Limb (tissue), 2 donors: Measurements from ENCODE around the gene TYW1.
"Not testable (repeated sequence)": the region's sequence is repeated elsewhere in the genome, so short reads cannot be mapped to it uniquely, and the experiment has no call there.

Experiments
- DNase-seq, 2 donors: peaks; one replicate each; pipeline ENCODE4 v3.0.0-alpha.2; 2016; ENCODE audit errors: extremely low spot score in 2 of 2

The TYW1 gene, protein sequence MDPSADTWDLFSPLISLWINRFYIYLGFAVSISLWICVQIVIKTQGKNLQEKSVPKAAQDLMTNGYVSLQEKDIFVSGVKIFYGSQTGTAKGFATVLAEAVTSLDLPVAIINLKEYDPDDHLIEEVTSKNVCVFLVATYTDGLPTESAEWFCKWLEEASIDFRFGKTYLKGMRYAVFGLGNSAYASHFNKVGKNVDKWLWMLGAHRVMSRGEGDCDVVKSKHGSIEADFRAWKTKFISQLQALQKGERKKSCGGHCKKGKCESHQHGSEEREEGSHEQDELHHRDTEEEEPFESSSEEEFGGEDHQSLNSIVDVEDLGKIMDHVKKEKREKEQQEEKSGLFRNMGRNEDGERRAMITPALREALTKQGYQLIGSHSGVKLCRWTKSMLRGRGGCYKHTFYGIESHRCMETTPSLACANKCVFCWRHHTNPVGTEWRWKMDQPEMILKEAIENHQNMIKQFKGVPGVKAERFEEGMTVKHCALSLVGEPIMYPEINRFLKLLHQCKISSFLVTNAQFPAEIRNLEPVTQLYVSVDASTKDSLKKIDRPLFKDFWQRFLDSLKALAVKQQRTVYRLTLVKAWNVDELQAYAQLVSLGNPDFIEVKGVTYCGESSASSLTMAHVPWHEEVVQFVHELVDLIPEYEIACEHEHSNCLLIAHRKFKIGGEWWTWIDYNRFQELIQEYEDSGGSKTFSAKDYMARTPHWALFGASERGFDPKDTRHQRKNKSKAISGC

DNA sequence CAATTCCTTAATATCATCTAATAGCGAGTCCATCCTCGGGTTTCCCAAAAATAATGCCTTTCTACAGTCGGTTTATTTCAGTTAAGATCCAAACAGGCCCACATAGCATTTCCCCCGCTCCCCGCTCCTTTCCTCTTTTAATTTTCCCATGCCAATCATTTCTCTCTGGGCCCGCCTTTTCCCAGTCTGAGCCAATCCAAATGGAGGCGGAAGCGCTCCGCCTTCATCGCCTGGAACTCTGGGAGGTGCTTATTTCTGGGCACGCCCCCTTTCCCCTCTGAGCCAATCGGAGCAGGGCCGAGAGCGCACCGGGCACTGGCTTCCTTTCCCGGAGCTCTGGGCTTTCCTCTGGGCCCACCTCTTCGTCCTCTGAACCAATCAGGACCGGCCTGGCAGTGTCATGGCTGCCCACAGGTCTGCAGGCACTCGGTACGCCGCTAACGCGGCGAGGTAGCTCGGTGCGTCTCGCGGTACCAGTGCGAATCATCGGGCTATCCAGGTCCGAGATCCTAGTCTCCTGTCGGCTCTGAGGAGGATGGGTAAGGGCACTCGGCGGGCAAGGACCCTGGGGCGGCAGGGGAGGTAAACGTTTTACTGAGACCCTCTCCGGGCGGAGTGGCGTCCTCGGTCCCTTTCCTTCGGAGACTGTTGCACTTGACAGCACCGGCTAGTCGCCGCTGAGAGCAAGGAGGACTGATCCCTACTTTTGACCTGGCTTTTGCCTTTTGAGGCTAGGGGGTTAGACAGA is at the start of gene TYW1:
Gene TYW1 (plus strand): TSS at position 390 of the 748 bp plus-strand sequence. CDS start 146 bp downstream, at position 536.
- peak; percentile 98 for DNase-seq

DNA sequence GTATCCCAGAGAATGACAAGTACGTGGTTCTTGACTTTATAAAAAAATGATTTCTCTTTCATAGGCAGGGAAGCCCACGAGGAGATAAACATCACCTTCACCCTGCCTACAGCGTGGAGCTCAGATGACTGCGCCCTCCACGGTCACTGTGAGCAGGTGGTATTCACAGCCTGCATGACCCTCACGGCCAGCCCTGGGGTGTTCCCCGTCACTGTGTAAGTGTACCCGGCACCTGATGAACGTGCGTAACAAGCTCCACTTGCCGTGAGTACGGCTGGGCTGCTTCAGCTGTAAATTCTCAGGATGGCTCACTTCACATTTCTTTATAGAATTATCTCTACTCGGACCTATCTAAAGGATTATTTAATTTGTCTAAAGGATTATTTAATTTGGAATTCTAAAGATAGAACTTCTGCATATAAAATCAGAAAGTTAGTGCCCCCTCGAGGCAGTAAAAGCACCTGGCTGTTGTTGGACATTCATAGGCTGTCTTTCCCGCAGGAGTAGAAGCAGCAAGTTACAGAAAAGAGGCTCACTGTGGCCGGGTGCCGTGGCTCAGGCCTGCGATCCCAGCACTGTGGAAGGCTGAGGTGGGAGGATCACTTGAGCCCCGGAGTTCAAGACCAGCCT is 48.0 kb upstream of the TYW1 start:
- no peak for DNase-seq

DNA sequence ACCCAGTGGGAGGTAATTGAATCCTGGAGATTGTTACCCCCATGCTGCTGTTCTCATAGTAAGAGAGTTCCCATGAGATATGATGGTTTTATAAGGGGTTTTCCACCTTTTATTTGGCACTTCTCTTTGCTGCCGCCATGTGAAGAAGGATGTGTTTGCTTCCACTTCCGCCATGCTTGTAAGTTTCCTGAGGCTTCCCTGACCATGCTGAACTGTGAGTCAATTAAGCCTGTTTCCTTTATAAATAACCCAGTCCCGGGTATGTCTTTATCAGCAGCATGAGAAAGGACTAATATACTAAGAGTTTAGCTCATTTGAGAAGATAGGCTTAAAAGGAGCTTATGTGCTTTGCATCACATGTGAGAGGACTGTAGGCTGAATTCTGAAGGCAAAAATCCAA is 46.3 kb upstream of the TYW1 start:
- no peak for DNase-seq

DNA sequence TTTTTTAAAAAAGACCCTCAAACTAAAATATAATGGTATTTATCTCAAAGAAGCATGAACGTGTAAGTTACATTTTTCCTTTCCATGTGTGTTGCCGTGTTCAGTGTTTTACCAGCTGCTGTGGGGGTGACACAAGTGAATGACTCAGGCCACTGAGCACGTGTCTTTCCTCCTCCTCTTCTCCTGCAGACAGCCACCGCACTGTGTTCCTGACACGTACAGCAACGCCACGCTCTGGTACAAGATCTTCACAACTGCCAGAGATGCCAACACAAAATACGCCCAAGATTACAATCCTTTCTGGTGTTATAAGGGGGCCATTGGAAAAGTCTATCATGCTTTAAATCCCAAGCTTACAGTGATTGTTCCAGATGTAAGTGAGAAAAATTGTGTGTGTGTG is 45.9 kb upstream of the TYW1 start:
- no peak for DNase-seq

DNA sequence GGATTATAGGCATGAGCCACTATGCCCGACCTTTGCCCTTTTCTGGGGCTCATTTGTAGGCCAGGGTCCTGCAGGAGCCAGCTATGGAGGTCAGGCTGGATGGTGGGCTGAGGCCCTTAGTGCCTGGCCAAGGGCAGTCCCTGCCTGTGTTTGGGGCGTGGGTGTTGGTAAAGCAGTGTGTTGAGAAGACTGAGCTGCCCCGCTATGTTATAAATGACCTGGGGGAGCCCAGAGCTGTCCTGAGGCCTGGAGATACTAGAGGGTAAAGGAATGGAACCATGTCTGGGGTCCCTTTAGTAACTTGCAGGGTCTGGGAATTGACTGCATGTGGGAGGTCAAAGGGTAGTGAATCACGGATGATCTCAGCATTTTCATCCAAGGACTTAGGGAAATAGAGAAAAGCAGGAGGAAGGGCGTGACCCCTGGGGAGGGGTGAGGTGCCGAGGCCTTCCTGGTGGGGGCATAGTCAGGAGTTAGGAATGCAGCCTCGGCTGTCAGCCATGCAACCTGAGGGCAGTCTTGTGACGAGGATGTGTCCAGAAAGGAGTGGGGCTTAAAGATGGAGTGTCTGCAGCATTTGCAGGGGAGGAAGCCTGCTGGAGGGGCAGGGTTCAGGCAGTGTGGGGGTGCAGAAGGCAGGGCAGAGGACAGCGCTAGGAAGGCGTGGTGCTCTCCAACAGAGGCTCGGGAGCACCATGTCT is 44.1 kb upstream of the TYW1 start:
- no peak for DNase-seq

DNA sequence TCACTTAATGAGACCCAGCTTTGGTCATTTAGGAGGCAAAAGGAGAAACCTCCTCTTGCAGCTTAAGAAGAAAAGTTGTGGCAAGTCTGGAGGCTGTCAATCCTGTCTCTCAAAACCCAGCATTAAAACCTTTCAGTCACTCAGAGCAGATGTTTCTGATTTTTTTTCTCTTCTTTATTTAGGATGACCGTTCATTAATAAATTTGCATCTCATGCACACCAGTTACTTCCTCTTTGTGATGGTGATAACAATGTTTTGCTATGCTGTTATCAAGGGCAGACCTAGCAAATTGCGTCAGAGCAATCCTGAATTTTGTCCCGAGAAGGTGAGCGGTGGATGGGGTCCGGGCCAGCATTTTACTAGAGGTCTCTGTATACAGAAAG is 43.6 kb upstream of the TYW1 start:
- DNase-seq, result no peak

DNA sequence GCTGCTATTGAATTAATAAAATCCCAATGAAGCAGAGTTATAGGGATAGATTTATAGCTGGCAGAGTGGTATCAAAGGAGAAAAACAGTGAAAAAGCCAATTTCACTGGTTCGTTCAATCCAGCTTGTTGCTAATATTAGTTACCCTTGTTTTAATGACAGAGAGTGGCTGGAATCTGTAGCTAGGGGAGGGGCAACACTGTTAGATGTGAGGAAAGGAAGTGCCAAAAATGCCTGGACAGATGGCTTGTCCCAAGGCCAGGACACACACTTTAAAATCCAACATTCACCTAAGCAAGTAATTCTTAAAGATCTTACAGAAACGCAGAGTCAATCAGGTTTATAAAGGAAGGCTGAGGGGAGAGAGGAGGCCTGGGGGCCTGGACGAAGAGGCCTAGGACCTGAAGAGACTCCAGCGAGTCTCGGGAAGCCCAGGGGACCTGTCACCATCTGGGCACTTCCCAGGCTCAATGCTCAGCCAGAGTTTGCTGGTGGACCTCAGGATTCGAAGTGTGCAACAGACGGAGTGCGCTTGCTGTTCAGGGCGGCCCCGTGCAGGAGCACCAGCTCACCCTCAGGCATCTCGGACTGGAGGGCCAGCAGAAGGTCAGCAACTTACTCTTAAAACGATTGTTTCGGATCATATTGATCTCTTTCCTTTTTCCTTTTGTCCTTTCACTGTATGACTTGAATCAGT is 38.9 kb upstream of the TYW1 start:
- DNase-seq, result no peak

DNA sequence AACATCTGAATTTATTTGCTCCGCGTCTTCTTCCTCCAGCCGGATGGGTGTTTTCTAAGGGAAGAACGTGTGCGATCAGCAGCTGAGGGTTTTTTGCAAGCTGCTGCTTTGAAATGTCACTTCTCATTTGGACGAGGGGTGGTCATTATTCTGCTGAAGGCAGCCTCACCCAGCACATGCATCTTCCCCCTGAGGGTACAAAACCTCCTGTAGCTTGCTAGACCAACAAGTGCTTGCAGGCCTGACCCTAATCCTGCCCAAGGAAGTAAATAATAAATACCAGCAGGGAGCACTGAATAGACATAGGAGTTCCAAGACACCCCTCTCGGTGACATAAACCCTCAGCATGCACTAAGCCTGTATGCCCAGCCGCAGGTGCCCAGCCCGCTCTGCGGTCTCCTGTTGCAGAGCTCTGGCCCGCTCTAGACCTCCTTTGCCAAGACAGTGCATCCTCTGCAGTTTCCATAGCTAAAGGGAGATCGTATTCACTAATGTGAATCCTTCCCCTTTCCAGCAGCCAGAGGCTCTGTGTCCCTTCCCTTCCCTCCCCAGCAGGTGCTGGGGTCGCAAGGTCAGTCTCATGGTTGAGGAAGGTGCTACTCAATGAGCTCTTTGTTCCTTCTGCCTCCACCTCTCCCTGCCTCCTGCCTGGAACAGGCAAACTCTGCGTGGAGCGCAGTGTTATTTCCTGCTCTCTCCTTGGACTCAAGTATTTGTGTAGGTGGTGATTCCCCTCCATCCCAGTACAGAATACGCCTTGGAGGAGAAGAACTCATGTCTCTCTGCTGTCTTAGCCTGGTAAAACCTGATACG is 37.9 kb upstream of the TYW1 start:
- DNase-seq, result no peak

DNA sequence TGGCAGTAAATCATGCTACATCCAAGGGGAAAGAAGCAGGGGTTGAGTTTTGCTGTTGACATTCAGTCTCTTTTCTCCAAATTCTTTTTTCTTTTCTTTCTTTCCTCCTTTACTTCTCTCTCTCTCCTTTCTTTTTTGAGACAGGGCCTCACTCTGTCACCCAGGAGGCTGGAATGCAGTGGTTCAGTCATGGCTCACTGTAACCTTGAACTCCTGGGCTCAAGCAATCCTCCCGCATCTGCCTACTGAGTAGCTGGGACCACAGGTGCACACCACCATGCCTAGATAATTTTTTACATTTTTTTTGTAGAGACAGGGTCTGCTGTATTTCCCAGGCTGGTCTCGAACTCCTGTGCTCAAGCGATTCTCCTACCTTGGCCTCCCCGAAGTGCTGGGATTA is 36.4 kb upstream of the TYW1 start:
- DNase-seq, result no peak

DNA sequence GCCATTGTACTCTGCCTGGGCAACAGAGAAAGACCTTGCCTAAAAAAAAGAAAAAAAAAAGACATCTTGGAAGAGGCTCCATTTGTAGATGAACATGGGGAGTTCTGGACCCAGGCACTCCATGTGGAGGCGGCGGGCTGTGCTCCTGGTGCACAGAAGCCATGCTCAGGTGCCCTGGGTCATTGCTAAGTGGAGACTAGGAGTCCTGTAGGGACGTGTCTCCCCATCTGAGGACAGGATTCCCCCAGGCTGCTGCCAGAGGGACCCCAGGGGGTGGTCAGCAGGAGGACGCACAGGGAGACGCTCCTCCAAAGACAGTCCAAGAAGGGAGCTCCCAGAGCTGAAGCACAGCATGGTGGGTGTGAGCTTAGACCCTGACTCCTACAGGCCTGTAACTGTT is 35.5 kb upstream of the TYW1 start:
- DNase-seq, result no peak

DNA sequence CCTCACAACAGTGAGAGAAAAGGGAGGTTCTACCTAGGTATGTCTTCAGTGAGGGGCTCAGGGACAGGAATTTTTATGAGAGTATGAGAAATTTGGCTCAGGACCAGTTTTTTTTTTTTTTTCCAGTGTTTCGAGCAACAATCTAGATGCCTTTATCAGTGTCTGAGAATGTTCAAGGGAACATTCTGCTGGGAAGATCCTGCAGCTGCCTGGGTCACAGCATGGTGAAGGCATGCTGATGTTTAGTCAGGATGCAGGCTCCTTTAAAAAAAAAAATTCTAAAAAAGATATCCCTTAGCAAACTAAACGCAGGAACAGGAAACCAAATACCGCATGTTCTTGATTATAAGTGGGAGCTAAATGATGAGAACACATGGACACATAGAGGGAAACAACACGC is 32.2 kb upstream of the TYW1 start:
- peak in 1 of 2 donors; percentile 5 for DNase-seq

DNA sequence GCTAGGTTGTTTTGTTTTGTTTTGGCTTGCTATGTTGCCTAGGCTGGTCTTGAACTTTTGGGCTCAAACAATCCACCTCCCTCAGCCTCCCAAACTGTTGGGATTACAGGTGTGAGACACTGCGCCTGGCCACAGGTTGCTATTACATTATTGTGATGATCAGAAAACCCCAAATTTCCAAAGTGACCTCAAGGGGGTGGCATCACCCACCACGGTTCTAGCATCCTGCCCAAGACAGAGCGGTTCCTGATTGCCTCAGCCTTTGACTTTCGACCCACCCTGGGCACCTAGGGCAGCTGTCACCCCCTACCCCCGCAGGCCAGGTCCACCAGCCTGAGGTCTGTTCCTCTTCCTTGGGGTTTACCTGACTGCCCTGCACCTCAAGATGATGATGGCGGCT is 29.6 kb upstream of the TYW1 start:
- DNase-seq, result no peak

DNA sequence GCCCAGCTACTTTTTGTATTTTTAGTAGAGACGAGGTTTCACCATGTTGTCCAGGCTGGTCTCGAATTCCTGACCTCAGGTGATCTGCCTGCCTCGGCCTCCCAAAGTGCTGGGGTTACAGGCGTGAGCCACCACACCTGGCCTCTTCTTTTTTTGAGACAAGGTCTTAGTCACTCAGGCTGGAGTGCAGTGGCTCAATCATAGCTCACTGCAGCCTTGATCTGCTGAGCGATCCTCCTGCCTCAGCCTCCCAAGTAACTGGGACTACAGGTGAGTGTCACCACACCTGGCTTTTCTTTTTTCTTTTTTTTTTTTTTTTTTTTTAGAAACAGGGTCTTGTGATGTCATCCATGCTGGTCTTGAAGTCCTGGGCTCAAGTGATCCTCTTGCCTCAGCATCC is 27.6 kb upstream of the TYW1 start:
- DNase-seq, result not testable (repeated sequence)

DNA sequence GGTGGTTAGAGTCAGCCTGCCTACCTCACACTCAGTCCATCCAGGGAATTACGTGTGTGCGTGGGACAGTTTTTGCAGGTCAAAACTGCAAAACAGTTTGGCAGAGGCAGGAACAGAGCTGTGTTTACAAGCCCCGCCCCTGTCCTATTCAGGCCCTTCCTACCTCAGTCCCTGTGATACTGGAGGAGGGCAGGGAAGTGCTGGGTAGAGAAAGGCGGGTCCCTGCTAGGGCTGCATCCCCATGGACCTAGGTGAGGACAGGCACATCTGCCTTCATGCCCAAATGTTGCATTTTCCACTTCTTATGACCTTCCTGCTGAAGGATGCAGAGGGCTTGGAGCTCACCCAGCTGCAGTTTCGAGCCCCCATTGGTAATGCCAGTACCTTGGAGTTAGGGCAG is 26.3 kb upstream of the TYW1 start:
- no peak for DNase-seq

DNA sequence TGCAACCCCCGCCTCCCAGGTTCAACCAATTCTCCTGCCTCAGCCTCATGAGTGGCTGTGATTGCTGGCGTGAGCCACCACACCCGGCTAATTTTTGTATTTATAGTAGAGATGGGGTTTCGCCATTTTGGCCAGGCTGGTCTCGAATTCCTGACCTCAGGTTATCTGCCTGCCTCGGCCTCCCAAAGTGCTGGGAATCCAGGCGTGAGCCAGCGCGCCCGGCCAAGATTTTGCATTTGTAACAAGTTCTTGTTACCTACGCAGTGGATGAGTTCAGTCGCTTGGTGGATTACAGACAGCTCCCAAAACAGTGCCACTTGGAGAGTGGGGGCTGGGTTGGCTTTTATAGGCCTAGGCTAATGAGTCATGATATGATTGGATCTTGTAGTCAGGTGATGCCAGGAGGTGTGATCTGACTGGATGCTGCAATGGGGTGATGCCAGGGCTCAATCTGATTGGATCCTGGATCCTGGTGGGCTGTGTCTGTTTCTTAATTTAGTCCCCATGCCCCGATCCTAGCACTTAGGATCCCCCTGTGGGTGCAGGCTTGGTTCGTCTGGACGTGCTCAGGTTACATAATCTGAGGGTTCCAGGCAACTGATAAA is 21.5 kb upstream of the TYW1 start:
- DNase-seq, result no peak

DNA sequence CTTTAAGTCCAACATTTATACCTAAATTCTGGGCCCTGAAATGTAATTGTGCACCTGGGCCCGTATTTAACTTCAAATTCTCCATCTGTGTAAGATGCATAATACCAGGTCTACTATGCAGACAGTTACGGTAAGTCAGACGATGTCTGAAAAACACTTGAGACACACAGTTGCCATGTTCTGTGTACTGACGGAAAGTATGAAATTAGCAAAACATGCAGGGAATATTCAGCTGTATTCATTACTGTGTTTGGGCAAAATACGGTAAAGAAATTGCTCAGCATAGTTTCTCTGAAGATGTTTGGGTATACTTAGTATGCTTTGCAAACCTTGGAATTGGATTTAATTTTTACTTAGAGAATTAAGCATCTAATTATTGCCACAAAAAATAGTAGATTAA is 18.3 kb upstream of the TYW1 start:
- not testable (repeated sequence) for DNase-seq

DNA sequence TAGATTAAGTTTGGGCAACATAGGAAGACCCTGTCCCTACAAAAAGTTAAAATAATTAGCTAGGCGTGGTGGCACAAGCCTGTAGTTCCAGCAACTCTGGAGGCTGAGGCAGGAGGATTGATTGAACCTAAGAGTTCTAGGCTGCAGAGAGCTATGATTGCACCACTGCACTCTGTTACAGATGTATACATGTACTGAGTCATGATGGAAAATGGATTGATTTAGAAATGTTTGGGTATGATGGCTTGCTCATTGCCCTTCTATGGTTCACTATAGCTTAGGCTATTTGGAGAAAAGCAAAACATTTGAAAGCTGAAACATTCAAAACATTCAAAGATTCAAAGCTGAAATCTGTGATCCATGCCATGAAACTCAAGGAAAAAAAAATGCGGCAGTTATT is 17.6 kb upstream of the TYW1 start:
- DNase-seq, result not testable (repeated sequence)

DNA sequence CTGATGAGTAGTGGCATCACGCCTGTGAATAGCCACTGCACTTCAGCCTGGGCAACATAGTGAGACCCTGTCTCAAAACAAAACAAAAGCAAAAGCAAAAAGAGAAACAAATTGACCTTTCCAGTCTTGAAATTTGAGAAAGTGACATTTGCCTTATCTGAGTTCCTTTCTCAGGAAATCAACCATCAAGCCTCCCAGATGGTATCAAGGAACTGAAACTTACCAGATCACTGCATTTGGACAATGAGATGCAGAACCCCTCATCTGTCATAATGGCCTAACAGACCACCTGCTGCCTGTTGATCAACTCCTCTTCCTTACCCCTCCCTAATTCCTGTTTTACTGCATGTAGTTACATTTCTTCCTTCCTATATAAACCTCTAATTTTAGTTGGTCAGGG is 16.3 kb upstream of the TYW1 start:
- DNase-seq, result not testable (repeated sequence)

DNA sequence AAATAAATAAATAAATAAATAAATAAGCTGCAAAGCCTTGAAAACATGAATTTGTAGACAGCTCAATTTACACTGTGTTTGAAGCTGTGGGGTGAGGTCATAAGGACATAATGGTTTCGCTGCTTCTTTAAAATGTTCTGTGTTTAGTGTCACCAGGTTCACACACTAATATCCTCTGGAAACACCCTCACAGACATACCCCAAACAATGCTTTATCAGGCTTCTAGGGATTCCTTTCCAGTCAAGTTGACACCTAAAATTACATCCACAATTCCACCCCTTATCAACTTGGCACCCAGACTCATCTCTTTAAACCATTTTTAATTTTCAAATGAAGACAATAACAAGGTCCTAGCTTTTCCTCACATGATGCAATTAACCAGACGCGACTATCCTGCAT is 7.1 kb upstream of the TYW1 start:
- not testable (repeated sequence) for DNase-seq
